Trophoblast cell (in vitro differentiated cells and primary cell): ENCODE data around the gene SIPA1L3.

Experiments
- DNase-seq, 2 donors: peaks; one replicate each; pipeline ENCODE4 v3.0.0-alpha.2; 2016
- H2AFZ ChIP-seq: 2 replicates; pipeline ENCODE4 v1.6.1; 2013; ENCODE audit warnings: low read length, moderate library complexity, mild to moderate bottlenecking; ENCODE audit not compliant: insufficient read depth, poor library complexity
- H2AK5ac ChIP-seq: 2 replicates; pipeline ENCODE4 v1.6.1; 2013; ENCODE audit warnings: mild to moderate bottlenecking, low read length
- H2BK120ac ChIP-seq: 2 replicates; pipeline ENCODE4 v1.6.1; 2013; ENCODE audit warnings: low read length, mild to moderate bottlenecking, moderate library complexity; ENCODE audit not compliant: insufficient read depth, poor library complexity
- H2BK12ac ChIP-seq: 2 replicates; pipeline ENCODE4 v1.6.1; 2013; ENCODE audit warnings: mild to moderate bottlenecking, low read length, moderate library complexity
- H2BK5ac ChIP-seq: 2 replicates; pipeline ENCODE4 v1.6.1; 2013; ENCODE audit warnings: low read length, low read depth, moderate library complexity, mild to moderate bottlenecking; ENCODE audit not compliant: poor library complexity
- H3K14ac ChIP-seq: 2 replicates; pipeline ENCODE4 v1.6.1; 2013; ENCODE audit warnings: mild to moderate bottlenecking, low read length
- H3K18ac ChIP-seq: 2 replicates; pipeline ENCODE4 v1.6.1; 2013; ENCODE audit warnings: mild to moderate bottlenecking, low read length
- H3K23ac ChIP-seq: 2 replicates; pipeline ENCODE4 v1.6.1; 2013; ENCODE audit warnings: low read length
- H3K27ac ChIP-seq: 2 replicates; pipeline ENCODE4 v1.5.1; 2013; ENCODE audit warnings: low read depth, mild to moderate bottlenecking, inconsistent platforms, low read length, moderate library complexity
- H3K27me3 ChIP-seq: 2 replicates; pipeline ENCODE4 v1.6.1; 2013; ENCODE audit warnings: inconsistent platforms, mild to moderate bottlenecking, low read length, moderate library complexity; ENCODE audit not compliant: insufficient read depth
- H3K36me3 ChIP-seq, 2 experiments: 1 replicate in 1 of 2; 2 replicates in 1 of 2; pipeline ENCODE4 v1.6.1; 2013; ENCODE audit warnings: low read length in 2 of 2, mild to moderate bottlenecking in 2 of 2, moderate library complexity in 1 of 2; ENCODE audit not compliant: insufficient read depth in 2 of 2, control insufficient read depth in 1 of 2
- H3K4ac ChIP-seq: 2 replicates; pipeline ENCODE4 v1.6.1; 2013; ENCODE audit warnings: low read depth, mild to moderate bottlenecking, low read length, moderate library complexity
- H3K4me1 ChIP-seq, 2 experiments: 1 replicate in 1 of 2; 2 replicates in 1 of 2; pipeline ENCODE4 v1.6.1; 2013; ENCODE audit warnings: low read length in 2 of 2, mild to moderate bottlenecking in 2 of 2, moderate library complexity in 1 of 2; ENCODE audit not compliant: insufficient read depth in 2 of 2, control insufficient read depth in 1 of 2
- H3K4me2 ChIP-seq: 2 replicates; pipeline ENCODE4 v1.6.1; 2013; ENCODE audit warnings: inconsistent platforms, mild to moderate bottlenecking, low read length, moderate library complexity
- H3K4me3 ChIP-seq: 2 replicates; pipeline ENCODE4 v1.5.1; 2013; ENCODE audit warnings: mild to moderate bottlenecking, low read depth, low read length, inconsistent platforms
- H3K79me1 ChIP-seq: one replicate; pipeline ENCODE4 v1.6.1; 2013; ENCODE audit warnings: low read length
- H3K79me2 ChIP-seq: 2 replicates; pipeline ENCODE4 v1.6.1; 2013; ENCODE audit warnings: low read length, mild to moderate bottlenecking; ENCODE audit not compliant: control insufficient read depth, insufficient read depth, poor library complexity
- H3K9ac ChIP-seq: 2 replicates; pipeline ENCODE4 v1.6.1; 2013; ENCODE audit warnings: mild to moderate bottlenecking, low read length
- H3K9me3 ChIP-seq: 2 replicates; pipeline ENCODE4 v1.6.1; 2013; ENCODE audit warnings: low read depth, mild to moderate bottlenecking, control low read depth, inconsistent platforms, low read length; ENCODE audit not compliant: insufficient read depth
- H4K12ac ChIP-seq: 2 replicates; pipeline ENCODE4 v1.6.1; 2013; ENCODE audit warnings: low read depth, mild to moderate bottlenecking, low read length, moderate library complexity
- H4K8ac ChIP-seq: 2 replicates; pipeline ENCODE4 v1.6.1; 2013; ENCODE audit warnings: low read depth, mild to moderate bottlenecking, low read length, moderate library complexity
- H4K91ac ChIP-seq: one replicate; pipeline ENCODE4 v1.6.1; 2013; ENCODE audit warnings: low read depth, mild to moderate bottlenecking, low read length, moderate library complexity
- WGBS: extraction: QIAGEN DNeasy Blood & Tissue Kit; methylation state at CpG from one replicate; pipeline ENCODE4 v1.1.7; 2013; ENCODE audit warnings: missing lambda C conversion rate; ENCODE audit not compliant: insufficient read length, insufficient coverage; ENCODE audit errors: extremely low coverage; 5-methylcytosine and 5-hydroxymethylcytosine counted together

Gene SIPA1L3

GRCh38 chr19:38093154-38093553, 186.1 kb downstream of the SIPA1L3 start:
- Histone ChIP-seq H3K9me3 (no peaks in the 10 kb centered on the region), H3K4me2 (no peak overlapping the region)
- no CpG with 5 or more reads among the region's 8 CpGs for WGBS

GRCh38 chr19:38093587-38093986, 186.6 kb downstream of the SIPA1L3 start:
- Histone ChIP-seq H2BK5ac (no peak overlapping the region), H3K27me3 (no peaks in the 10 kb centered on the region), H3K4me1 (no peaks in the 10 kb centered on the region), H3K27ac (no peak overlapping the region), H4K8ac (no peak overlapping the region), H3K14ac (no peak overlapping the region), H3K18ac (no peak overlapping the region), H2AK5ac (no peak overlapping the region), H3K9ac (no peak overlapping the region), H3K79me1 (no peaks in the 10 kb centered on the region), H3K4me2 (no peak overlapping the region), H2BK120ac (no peak overlapping the region), H4K12ac (no peak overlapping the region), H3K4me3 (no peak overlapping the region), H2AFZ (no peak overlapping the region), H3K9me3 (no peaks in the 10 kb centered on the region), H3K4ac (no peak overlapping the region), H2BK12ac (no peak overlapping the region), H3K36me3 (peaks cover 5 to 6% of the 10 kb centered on the region in 2 experiments), H3K79me2 (no peaks in the 10 kb centered on the region), H4K91ac (no peak overlapping the region), H3K23ac (no peak overlapping the region)
- no peak for DNase-seq
- no CpG with 5 or more reads among the region's 6 CpGs for WGBS

More at GRCh38 chr19:38093154-38093553, 186.1 kb downstream of the SIPA1L3 start:
- no peak overlapping the region for H2BK5ac ChIP-seq
- H3K14ac ChIP-seq, result no peak overlapping the region
- H3K9ac ChIP-seq, result no peak overlapping the region
- no peak overlapping the region for H3K4ac ChIP-seq
- no peak overlapping the region for H2BK120ac ChIP-seq
- H3K36me3 ChIP-seq, result peaks cover 6% of the 10 kb centered on the region in 2 experiments
- H4K12ac ChIP-seq, result no peak overlapping the region
- no peak overlapping the region for H3K27ac ChIP-seq
- H3K23ac ChIP-seq, result no peak overlapping the region
- no peak overlapping the region for H3K18ac ChIP-seq
- H4K8ac ChIP-seq, result no peak overlapping the region
- H3K79me1 ChIP-seq, result no peaks in the 10 kb centered on the region
- H3K4me1 ChIP-seq, result no peaks in the 10 kb centered on the region
- H2AK5ac ChIP-seq, result no peak overlapping the region
- H4K91ac ChIP-seq, result no peak overlapping the region
- H2BK12ac ChIP-seq, result no peak overlapping the region
- H3K27me3 ChIP-seq, result no peaks in the 10 kb centered on the region
- H2AFZ ChIP-seq, result no peak overlapping the region
- no peak overlapping the region for H3K4me3 ChIP-seq
- H3K79me2 ChIP-seq, result no peaks in the 10 kb centered on the region
- DNase-seq, result no peak

- H4K12ac ChIP-seq, result no peak overlapping the region
- no CpG with 5 or more reads among the region's 17 CpGs for WGBS
- no peak overlapping the region for H2BK12ac ChIP-seq
These were observed 188.7 kb downstream of the SIPA1L3 start for GRCh38 chr19:38095411-38096308.

GRCh38 chr19:38099966-38100365, 193.0 kb downstream of the SIPA1L3 start:
- Histone ChIP-seq H3K27ac (no peak overlapping the region), H3K18ac (no peak overlapping the region), H3K9ac (no peak overlapping the region), H3K14ac (no peak overlapping the region), H4K12ac (no peak overlapping the region), H3K4me1 (no peaks in the 10 kb centered on the region), H3K36me3 (peaks cover 15 to 21% of the 10 kb centered on the region in 2 experiments), H2AK5ac (no peak overlapping the region), H4K91ac (no peak overlapping the region), H2BK12ac (no peak overlapping the region), H3K27me3 (no peaks in the 10 kb centered on the region), H2BK5ac (no peak overlapping the region), H3K9me3 (peaks cover 8% of the 10 kb centered on the region), H3K23ac (no peak overlapping the region), H4K8ac (no peak overlapping the region), H3K79me2 (no peaks in the 10 kb centered on the region), H2BK120ac (no peak overlapping the region), H3K4me2 (no peak overlapping the region), H3K79me1 (no peaks in the 10 kb centered on the region), H3K4me3 (no peak overlapping the region), H3K4ac (no peak overlapping the region), H2AFZ (no peak overlapping the region)
- no CpG with 5 or more reads among the region's 8 CpGs for WGBS
- DNase-seq, result no peak

More at GRCh38 chr19:38095411-38096308, 188.7 kb downstream of the SIPA1L3 start:
- Histone ChIP-seq H3K23ac (no peak overlapping the region), H2AK5ac (no peak overlapping the region), H3K27ac (no peak overlapping the region), H3K79me1 (no peaks in the 10 kb centered on the region), H3K14ac (no peak overlapping the region), H3K4ac (no peak overlapping the region), H3K18ac (no peak overlapping the region), H4K8ac (no peak overlapping the region), H2BK120ac (no peak overlapping the region), H3K9me3 (peaks cover 7% of the 10 kb centered on the region), H3K27me3 (no peaks in the 10 kb centered on the region), H3K4me1 (no peaks in the 10 kb centered on the region), H3K4me2 (no peak overlapping the region), H3K79me2 (no peaks in the 10 kb centered on the region), H2BK5ac (no peak overlapping the region), H3K36me3 (peaks cover 11 to 13% of the 10 kb centered on the region in 2 experiments), H4K91ac (no peak overlapping the region), H3K4me3 (no peak overlapping the region), H3K9ac (no peak overlapping the region), H2AFZ (no peak overlapping the region)
- DNase-seq, result peak; percentile 66 to 86
